GM12875 (cell line): Measurements from ENCODE around the gene RBPMS2.

Source experiments
- H3K4me3 ChIP-seq: one replicate; pipeline ENCODE4 v1.5.1; 2011; ENCODE audit warnings: low read depth, low read length, control low read depth
- CTCF ChIP-seq: IDR thresholded peaks from 2 replicates; pipeline ENCODE4 v1.5.1; 2011; ENCODE audit warnings: low read depth, mild to moderate bottlenecking, control low read depth, inconsistent platforms, low read length, moderate library complexity, borderline replicate concordance; ENCODE audit not compliant: insufficient read depth

RBPMS2 gene

GRCh38 chr15:64781299-64781698 lies 5.9 kb upstream of the RBPMS2 start:
- no peak overlapping the region for H3K4me3 ChIP-seq
- TF ChIP-seq CTCF = no peak

DNA sequence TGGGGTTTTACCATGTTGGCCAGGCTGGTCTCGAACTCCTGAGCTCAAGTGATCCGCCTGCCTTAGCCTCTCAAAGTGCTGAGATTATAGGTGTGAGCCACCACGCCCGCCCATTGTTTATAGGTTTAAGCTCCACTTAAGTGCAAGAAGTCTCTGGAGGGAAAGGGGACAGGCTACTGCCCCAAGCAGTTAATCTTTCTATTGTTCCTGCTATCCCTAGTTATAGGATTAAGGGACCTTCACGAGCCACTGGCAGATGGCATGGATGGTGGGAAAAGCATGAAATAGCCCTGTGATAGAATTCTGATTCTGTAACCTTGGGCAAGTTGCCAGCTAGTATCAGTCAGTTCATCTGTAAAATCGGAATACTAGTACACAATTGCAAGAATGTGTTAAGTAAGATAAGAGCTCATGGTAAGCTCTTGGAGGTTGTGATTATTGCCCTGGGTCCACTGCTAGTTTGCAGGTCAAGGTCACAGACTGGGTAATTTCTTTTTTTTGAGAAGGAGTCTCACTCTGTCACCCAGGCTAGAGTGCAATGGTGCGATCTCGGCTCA lies 5.3 kb upstream of the RBPMS2 start:
- no peak for TF ChIP-seq CTCF
- H3K4me3 ChIP-seq = no peak overlapping the region

DNA sequence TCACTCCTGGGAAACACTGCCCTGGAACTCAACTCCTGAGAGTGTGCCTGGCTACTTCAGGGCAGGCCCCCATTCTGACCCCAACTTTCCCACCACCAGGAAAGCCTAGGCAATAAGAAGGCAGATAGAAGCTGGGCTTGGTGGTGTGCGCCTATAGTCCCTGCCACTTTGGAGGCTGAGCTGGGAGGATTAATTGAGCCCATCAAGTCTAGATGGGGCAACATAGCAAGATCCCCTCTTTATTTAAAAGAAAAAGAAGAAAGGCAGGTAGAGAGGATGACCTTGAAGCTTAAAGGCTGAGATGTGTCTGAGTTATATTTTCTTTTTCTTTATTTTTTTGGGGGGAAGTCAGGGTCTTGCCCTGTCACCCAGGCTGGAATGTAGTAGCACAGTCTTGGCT lies 4.2 kb upstream of the RBPMS2 start:
- H3K4me3 ChIP-seq = no peak overlapping the region
- TF ChIP-seq CTCF = no peak

- no peak overlapping the region for H3K4me3 ChIP-seq
- TF ChIP-seq CTCF = no peak
Observed at GRCh38 chr15:64779024-64779423, 3.6 kb upstream of the RBPMS2 start.

- no peak overlapping the region for H3K4me3 ChIP-seq
- TF ChIP-seq CTCF = no peak
Observed at GRCh38 chr15:64776402-64776786, 1.0 kb upstream of the RBPMS2 start.

DNA sequence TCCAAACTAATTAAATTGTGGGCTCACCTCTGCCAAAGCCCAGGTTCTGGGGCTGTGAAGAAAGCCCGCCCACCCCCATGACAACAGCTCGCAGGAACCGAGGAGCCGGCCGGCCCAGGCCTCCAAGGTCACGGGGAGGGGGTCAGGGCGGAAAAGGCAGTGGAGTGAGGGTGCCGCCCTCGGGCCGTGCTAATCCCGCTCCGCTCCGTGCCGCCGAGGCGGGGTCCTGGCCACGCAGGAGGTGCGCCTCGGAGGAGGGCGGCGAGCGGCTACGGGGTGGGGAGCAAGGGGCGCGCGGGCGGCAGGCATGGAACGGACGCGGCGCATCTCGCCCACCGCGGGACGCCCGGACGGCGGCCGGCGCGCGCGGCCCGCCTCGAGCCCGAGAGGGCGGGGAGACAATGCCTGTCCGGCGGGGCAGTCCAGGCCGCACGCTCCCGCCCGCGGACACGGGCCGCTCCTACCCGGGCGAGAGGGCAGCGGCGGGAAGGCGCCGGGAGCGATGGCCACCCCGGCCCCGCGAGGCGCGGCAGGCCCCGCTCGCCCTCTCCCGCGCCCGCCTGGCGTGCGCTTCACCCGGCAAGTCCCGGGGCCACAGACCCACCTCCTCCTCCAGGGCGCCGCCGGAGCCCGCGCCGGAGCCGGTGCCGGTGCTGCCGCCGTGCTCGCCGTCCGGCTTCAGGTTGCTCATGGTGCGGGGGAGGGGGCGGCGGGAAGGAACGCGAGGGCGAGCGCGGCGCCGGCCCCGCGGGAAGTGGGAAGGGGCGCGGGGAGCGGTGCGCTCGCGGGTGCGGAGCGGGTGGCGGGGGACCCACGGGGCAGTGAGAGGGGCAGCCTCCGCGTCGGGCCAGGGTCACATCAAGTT lies 528 bp downstream of the RBPMS2 start:
- TF ChIP-seq CTCF = no peak
- H3K4me3 ChIP-seq = no peak overlapping the region
